ENCODE data around the gene KRT33B.

- no peak for TF ChIP-seq GATA2 (IDR thresholded peaks at IDR 0.05; ENCODE audit: low read depth, low read length)
- no peak for TF ChIP-seq GATA3 (IDR thresholded peaks at IDR 0.05; ENCODE audit: low read depth, low read length)
These were observed 48.7 kb upstream of the KRT33B start for GRCh38 chr17:41418116-41418860.

All from SH-SY5Y (cell line).